Testis (tissue), 3 donors: ENCODE data around the gene GPR89A. TPM values are rescaled to one million over a fixed set of nuclear protein-coding genes. Genes with fewer than 3 reads are reported as not detected.

ENCODE experiments used
- DNase-seq: peaks from one replicate; pipeline ENCODE4 v3.0.0-alpha.2; 2019
- H3K27ac ChIP-seq, 2 donors: fragments of 200-600 bp; sonication (generic); one replicate each; pipeline ENCODE4 v1.5.1; 2019
- H3K27me3 ChIP-seq: fragments of 200-600 bp; sonication (generic); one replicate; pipeline ENCODE4 v1.5.1; 2019
- H3K36me3 ChIP-seq: fragments of 200-600 bp; sonication (generic); one replicate; pipeline ENCODE4 v1.5.1; 2017; ENCODE audit warnings: low read depth; ENCODE audit errors: missing control alignments
- H3K4me1 ChIP-seq: fragments of 200-600 bp; sonication (generic); one replicate; pipeline ENCODE4 v1.5.1; 2019
- H3K4me3 ChIP-seq, 2 donors: fragments of 200-600 bp; sonication (generic); one replicate each; pipeline ENCODE4 v1.5.1; 2017 to 2019
- H3K9me3 ChIP-seq: fragments of 200-600 bp; sonication (generic); one replicate; pipeline ENCODE4 v1.5.1; 2017
- CTCF ChIP-seq, 3 experiments: fragments of 450-650 bp in 2 of 3; fragments of 200-600 bp in 1 of 3; sonication (generic) in 1 of 3; IDR thresholded peaks; one replicate each; pipeline ENCODE4 v1.5.1; 2016 to 2019; ENCODE audit warnings: antibody characterized with exemption in 3 of 3, mild to moderate bottlenecking in 2 of 3, moderate library complexity in 1 of 3
- POLR2A ChIP-seq: fragments of 450-650 bp; IDR thresholded peaks from one replicate; pipeline ENCODE4 v1.6.1; 2017; ENCODE audit warnings: antibody characterized with exemption, mild to moderate bottlenecking, moderate library complexity
- WGBS, 2 donors: methylation state at CpG; one replicate each; pipeline ENCODE4 v1.1.5; 2018; 5-methylcytosine and 5-hydroxymethylcytosine counted together
- intact Hi-C: fragments of 100-400 bp; cut with DNase I; formaldehyde crosslinking; loops from one replicate; pipeline ENCODE4 v1.15.1; 2023; ENCODE audit warnings: low total_unique reads
- polyA plus RNA-seq: library from polyadenylated mRNA; stranded (reverse); fragments of 350-450 nt; fragmentation: Illumina TruSeq; extraction: RNeasy Lipid Tissue Mini Kit (QIAGEN cat#74804); gene quantifications from one replicate; pipeline ENCODE4 v1.2.3, GENCODE V29; 2014; ENCODE audit warnings: low read depth, low replicate concordance; ENCODE audit not compliant: insufficient read depth
- total RNA-seq, 2 donors: library from RNA; depleted of rRNA; stranded (reverse); fragments of >200 nt; gene quantifications; one replicate each; pipeline ENCODE4 v1.2.3, GENCODE V29; 2016

GPR89A gene
- total and polyA plus RNA-seq, 3 donors from 2014 or later, result 35.6 to 48.3 (median 41.1) TPM

- 88 to 90% methylated on average over 2 of the region's 2 CpGs for WGBS, 2 donors
- no peak for DNase-seq
- no peaks in the 10 kb centered on the region for H3K4me1 ChIP-seq
- H3K27me3 ChIP-seq, result no peaks in the 10 kb centered on the region
- no peaks in the 10 kb centered on the region for H3K9me3 ChIP-seq
- no peak overlapping the region for H3K4me3 ChIP-seq
- no peak overlapping the region for H3K27ac ChIP-seq
- no peaks in the 10 kb centered on the region for H3K36me3 ChIP-seq
- TF ChIP-seq CTCF (IDR thresholded peaks at IDR 0.05) (no peak), POLR2A (no peak)
- intact Hi-C loops, result no loop called here
Observed at GRCh38 chr1:145706086-145706664, 98.4 kb downstream of the GPR89A start.

- WGBS, 2 donors, result 80 to 82% methylated on average over 6 to 9 of the region's 9 CpGs
- Histone ChIP-seq H3K9me3 (no peaks in the 10 kb centered on the region), H3K4me3 (no peak within 1 kb of the TSS), H3K27ac (no peak within 1 kb of the TSS), H3K36me3 (no peaks in the 10 kb centered on the region), H3K27me3 (no peaks in the 10 kb centered on the region), H3K4me1 (no peaks in the 10 kb centered on the region)
- intact Hi-C loops, result no loop called here
- no peak for DNase-seq
- TF ChIP-seq CTCF (IDR thresholded peaks at IDR 0.05) (no peak), POLR2A (no peak)
Observed at GRCh38 chr1:145707183-145707867, 99.5 kb downstream of the GPR89A start, which contains the start of gene PDZK1. Gene PDZK1, minus strand, starts transcription at chr1:145707368. Its CDS starts 19,347 bp downstream, at chr1:145688021.

GRCh38 chr1:145708063-145708462 is 100.3 kb downstream of the GPR89A start:
- H3K4me1 ChIP-seq, result no peaks in the 10 kb centered on the region
- TF ChIP-seq CTCF (IDR thresholded peaks at IDR 0.05) (no peak), POLR2A (no peak)
- 30 to 59% methylated on average over 2 to 7 of the region's 7 CpGs for WGBS, 2 donors
- no peaks in the 10 kb centered on the region for H3K9me3 ChIP-seq
- DNase-seq, result no peak
- intact Hi-C loops, result no loop called here
- H3K4me3 ChIP-seq, result no peak overlapping the region
- H3K27ac ChIP-seq, result no peak overlapping the region
- no peaks in the 10 kb centered on the region for H3K36me3 ChIP-seq
- no peaks in the 10 kb centered on the region for H3K27me3 ChIP-seq

- intact Hi-C loops, result no loop called here
- no peak overlapping the region for H3K27ac ChIP-seq
- WGBS, 2 donors, result 82 to 84% methylated on average over 4 of the region's 4 CpGs
Observed at GRCh38 chr1:145710291-145711027, 102.7 kb downstream of the GPR89A start.

More at GRCh38 chr1:145710291-145711027, 102.7 kb downstream of the GPR89A start:
- Histone ChIP-seq H3K4me3 (no peak overlapping the region), H3K27me3 (no peaks in the 10 kb centered on the region), H3K9me3 (no peaks in the 10 kb centered on the region), H3K36me3 (no peaks in the 10 kb centered on the region), H3K4me1 (peaks cover 4% of the 10 kb centered on the region)
- TF ChIP-seq CTCF (IDR thresholded peaks at IDR 0.05) (no peak), POLR2A (no peak)
- DNase-seq, result no peak
